ENCODE measurements around the gene RNF19B.

Gene RNF19B

DNA sequence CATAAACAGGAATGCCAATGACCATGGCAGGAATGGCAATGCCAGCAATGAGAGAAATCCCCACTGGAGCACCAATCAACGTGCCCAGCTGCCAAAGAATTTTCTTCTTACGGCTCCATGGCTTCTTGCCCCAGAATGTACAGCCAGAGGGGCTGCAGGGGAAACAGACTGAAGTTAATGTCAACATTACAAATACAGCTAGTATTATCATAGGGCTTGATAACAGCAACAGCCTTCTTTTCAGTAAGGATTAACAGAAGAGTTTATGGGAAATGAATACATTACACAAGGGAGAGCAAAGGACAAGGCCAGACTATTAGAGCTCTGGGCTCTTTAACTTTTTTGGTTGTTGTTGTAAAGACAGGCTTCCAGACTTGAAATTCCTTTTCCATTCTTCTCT, 18.2 kb downstream of the RNF19B start:
- no peaks in the 10 kb centered on the region for H3K4me1 ChIP-seq (ENCODE audit: low read length)
- TF ChIP-seq, protein P1, sequence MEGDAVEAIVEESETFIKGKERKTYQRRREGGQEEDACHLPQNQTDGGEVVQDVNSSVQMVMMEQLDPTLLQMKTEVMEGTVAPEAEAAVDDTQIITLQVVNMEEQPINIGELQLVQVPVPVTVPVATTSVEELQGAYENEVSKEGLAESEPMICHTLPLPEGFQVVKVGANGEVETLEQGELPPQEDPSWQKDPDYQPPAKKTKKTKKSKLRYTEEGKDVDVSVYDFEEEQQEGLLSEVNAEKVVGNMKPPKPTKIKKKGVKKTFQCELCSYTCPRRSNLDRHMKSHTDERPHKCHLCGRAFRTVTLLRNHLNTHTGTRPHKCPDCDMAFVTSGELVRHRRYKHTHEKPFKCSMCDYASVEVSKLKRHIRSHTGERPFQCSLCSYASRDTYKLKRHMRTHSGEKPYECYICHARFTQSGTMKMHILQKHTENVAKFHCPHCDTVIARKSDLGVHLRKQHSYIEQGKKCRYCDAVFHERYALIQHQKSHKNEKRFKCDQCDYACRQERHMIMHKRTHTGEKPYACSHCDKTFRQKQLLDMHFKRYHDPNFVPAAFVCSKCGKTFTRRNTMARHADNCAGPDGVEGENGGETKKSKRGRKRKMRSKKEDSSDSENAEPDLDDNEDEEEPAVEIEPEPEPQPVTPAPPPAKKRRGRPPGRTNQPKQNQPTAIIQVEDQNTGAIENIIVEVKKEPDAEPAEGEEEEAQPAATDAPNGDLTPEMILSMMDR (IDR thresholded peaks at IDR 0.05; ENCODE audit: low read depth, low read length), result no peak
- no peak for TF ChIP-seq EZH2phosphoT487 (IDR thresholded peaks at IDR 0.05; ENCODE audit: low read depth)
- H3K27ac ChIP-seq (ENCODE audit: low read length), result no peak overlapping the region
- H3K9me3 ChIP-seq (ENCODE audit: insufficient read depth, low read length), result no peaks in the 10 kb centered on the region
- no peak overlapping the region for H3K9ac ChIP-seq (ENCODE audit: low read length)
- 0 out of 2 replicates have a peak, but pooled peaks cover 3% of the 10 kb centered on the region for H4K20me1 ChIP-seq (ENCODE audit: insufficient read depth, low read length)
- H3K4me2 ChIP-seq (ENCODE audit: low read length), result no peak overlapping the region
- no peaks in the 10 kb centered on the region for H3K27me3 ChIP-seq (ENCODE audit: low read depth, low read length)
- peaks cover 28% of the 10 kb centered on the region for H3K36me3 ChIP-seq (replicated peaks; ENCODE audit: low read depth, low read length)
- H2AFZ ChIP-seq (ENCODE audit: low read depth, low read length), result no peak overlapping the region
- peaks cover 5% of the 10 kb centered on the region; the same call in 1 of the 2 replicates for H3K79me2 ChIP-seq (ENCODE audit: low read length)
- no peak overlapping the region for H3K4me3 ChIP-seq (ENCODE audit: low read length)

DNA sequence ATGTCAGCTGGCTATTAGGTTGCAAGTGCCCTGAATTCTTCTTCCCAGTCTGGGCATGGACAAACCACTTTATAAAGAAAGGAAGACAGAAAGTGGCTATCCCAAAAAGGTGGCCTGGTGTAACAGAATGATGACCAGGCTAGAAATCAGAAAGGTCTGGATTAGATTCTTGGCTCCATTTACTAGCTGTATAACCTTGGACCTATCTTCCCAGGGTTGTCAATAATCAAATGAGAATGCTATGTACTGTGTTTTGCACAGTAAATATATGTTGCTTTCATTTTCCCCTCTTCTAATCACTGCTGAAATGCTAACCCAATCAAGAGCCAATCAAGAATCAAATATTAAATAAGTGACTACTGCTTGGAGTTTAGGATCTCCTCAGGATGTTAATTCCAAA, 20.4 kb downstream of the RNF19B start:
- peaks cover 32% of the 10 kb centered on the region for H3K36me3 ChIP-seq (replicated peaks; ENCODE audit: low read depth, low read length)
- H3K9me3 ChIP-seq (ENCODE audit: insufficient read depth, low read length), result no peaks in the 10 kb centered on the region
- H3K9ac ChIP-seq (ENCODE audit: low read length), result no peak overlapping the region
- no peak overlapping the region for H3K4me2 ChIP-seq (ENCODE audit: low read length)
- no peak for TF ChIP-seq EZH2phosphoT487 (IDR thresholded peaks at IDR 0.05; ENCODE audit: low read depth)
- TF ChIP-seq, protein P1 (IDR thresholded peaks at IDR 0.05; ENCODE audit: low read depth, low read length), result no peak
- H3K4me1 ChIP-seq (ENCODE audit: low read length), result no peaks in the 10 kb centered on the region
- H4K20me1 ChIP-seq (ENCODE audit: insufficient read depth, low read length), result peaks cover 6% of the 10 kb centered on the region; the same call in 1 of the 2 replicates
- no peak overlapping the region for H2AFZ ChIP-seq (ENCODE audit: low read depth, low read length)
- no peaks in the 10 kb centered on the region for H3K27me3 ChIP-seq (ENCODE audit: low read depth, low read length)
- H3K4me3 ChIP-seq (ENCODE audit: low read length), result no peak overlapping the region
- no peak overlapping the region for H3K27ac ChIP-seq (ENCODE audit: low read length)
- H3K79me2 ChIP-seq (ENCODE audit: low read length), result no peaks in the 10 kb centered on the region

DNA sequence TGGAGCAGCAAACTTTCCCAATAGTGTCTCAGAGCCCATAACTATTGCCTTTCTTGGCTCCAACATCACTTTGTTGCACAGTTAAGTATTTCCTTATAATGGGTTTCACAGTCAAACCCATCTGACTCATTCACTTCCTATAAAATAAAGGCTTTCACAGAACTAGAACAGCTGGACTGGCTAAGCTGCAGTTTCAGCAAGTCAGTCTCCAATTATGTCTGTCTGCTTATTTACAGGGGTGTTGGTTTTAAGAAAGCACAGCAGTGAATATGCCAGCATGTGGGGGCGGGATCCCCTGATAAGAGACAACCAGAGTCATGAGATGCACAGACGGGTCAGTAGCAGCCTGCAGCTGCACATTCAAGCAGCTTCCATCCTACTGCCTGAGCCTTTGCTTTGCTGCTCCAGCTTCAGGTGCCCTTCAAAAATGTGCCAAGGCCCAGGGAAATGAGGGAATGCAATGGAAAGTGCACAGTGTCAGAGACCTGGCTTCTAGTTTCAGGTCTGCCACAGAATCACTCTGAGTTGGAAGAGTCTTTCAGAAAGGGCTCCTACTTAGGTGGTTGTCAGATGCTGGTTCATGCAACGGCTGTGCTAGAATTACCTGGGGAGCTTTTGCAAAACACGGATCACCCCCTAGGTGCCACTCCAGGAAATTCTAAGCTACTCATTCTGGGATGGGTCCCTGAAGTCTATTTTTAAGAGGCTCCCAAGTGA, 24.8 kb downstream of the RNF19B start:
- no peak overlapping the region for H2AFZ ChIP-seq (ENCODE audit: low read depth, low read length)
- H3K4me1 ChIP-seq (ENCODE audit: low read length), result no peaks in the 10 kb centered on the region
- H3K9me3 ChIP-seq (ENCODE audit: insufficient read depth, low read length), result no peaks in the 10 kb centered on the region
- H3K4me3 ChIP-seq (ENCODE audit: low read length), result no peak overlapping the region
- no peak overlapping the region for H3K27ac ChIP-seq (ENCODE audit: low read length)
- TF ChIP-seq, protein P1 (IDR thresholded peaks at IDR 0.05; ENCODE audit: low read depth, low read length), result no peak
- TF ChIP-seq EZH2phosphoT487 (IDR thresholded peaks at IDR 0.05; ENCODE audit: low read depth), result no peak
- peaks cover 26% of the 10 kb centered on the region for H3K36me3 ChIP-seq (replicated peaks; ENCODE audit: low read depth, low read length)
- peaks cover 2% of the 10 kb centered on the region; the same call in 1 of the 2 replicates for H4K20me1 ChIP-seq (ENCODE audit: insufficient read depth, low read length)
- no peak overlapping the region for H3K9ac ChIP-seq (ENCODE audit: low read length)
- no peak overlapping the region for H3K4me2 ChIP-seq (ENCODE audit: low read length)
- no peaks in the 10 kb centered on the region for H3K79me2 ChIP-seq (ENCODE audit: low read length)
- no peaks in the 10 kb centered on the region for H3K27me3 ChIP-seq (ENCODE audit: low read depth, low read length)

DNA sequence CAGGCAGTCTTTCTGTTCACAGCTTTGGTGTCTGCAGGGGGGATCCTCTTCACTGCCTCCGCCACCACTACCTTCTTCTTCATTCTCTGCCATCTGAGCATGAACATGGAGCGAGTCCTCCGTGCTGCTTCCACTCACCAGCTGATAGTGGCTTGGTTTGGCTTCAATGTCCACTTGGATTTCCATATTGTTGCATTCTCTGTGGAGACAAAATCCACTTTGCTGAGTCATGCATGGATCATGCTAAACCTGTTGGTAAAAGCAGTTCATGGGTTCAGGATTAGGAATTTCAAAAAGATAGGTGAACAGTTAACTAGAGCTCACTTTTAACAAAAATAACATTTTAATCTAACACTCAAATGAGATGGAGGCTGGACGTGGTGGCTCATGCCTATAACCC, 27.5 kb downstream of the RNF19B start:
- Histone ChIP-seq H3K4me1 (ENCODE audit: low read length) (no peaks in the 10 kb centered on the region), H3K36me3 (replicated peaks; ENCODE audit: low read depth, low read length) (peaks cover 12% of the 10 kb centered on the region), H4K20me1 (ENCODE audit: insufficient read depth, low read length) (peaks cover 2% of the 10 kb centered on the region; the same call in 1 of the 2 replicates), H3K9me3 (ENCODE audit: insufficient read depth, low read length) (no peaks in the 10 kb centered on the region), H2AFZ (ENCODE audit: low read depth, low read length) (no peak overlapping the region), H3K79me2 (ENCODE audit: low read length) (no peaks in the 10 kb centered on the region), H3K4me2 (ENCODE audit: low read length) (no peak overlapping the region), H3K4me3 (ENCODE audit: low read length) (no peak overlapping the region), H3K27ac (ENCODE audit: low read length) (no peak overlapping the region), H3K9ac (ENCODE audit: low read length) (no peak overlapping the region), H3K27me3 (ENCODE audit: low read depth, low read length) (no peaks in the 10 kb centered on the region)
- no peak for TF ChIP-seq EZH2phosphoT487 (IDR thresholded peaks at IDR 0.05; ENCODE audit: low read depth)
- TF ChIP-seq, protein P1 (IDR thresholded peaks at IDR 0.05; ENCODE audit: low read depth, low read length), result no peak

Measured in OCI-LY3 (cell line).